Neural cell (in vitro differentiated cells): ENCODE results near the gene ATXN10. TPM values are rescaled to one million over a fixed set of nuclear protein-coding genes. Genes with fewer than 3 reads are reported as not detected.

ENCODE experiments used
- H2AFZ ChIP-seq: fragments of 200-600, 300-800 bp; sonication (generic), shearing (Covaris generic); 2 replicates; pipeline ENCODE4 v1.6.0; 2014; ENCODE audit warnings: low read depth, mild to moderate bottlenecking, antibody characterized with exemption, low read length, moderate library complexity
- H3F3A ChIP-seq: fragments of 200-600 bp; shearing (Covaris generic); 2 replicates; pipeline ENCODE4 v1.6.1; 2016; ENCODE audit warnings: mild to moderate bottlenecking, moderate library complexity, mixed read lengths, antibody characterized with exemption, low read length; ENCODE audit not compliant: insufficient read depth, poor library complexity, severe bottlenecking
- H3K27ac ChIP-seq: fragments of 200-600, 300-800 bp; sonication (generic), shearing (Covaris generic); 2 replicates; pipeline ENCODE4 v1.5.1; 2014; ENCODE audit warnings: mild to moderate bottlenecking, low read length, moderate library complexity
- H3K27me3 ChIP-seq: fragments of 300-800, 200-600 bp; sonication (generic), shearing (Covaris generic); 2 replicates; pipeline ENCODE4 v1.6.0; 2014; ENCODE audit warnings: mild to moderate bottlenecking, low read depth, low read length, moderate library complexity; ENCODE audit not compliant: insufficient read depth
- H3K36me3 ChIP-seq: fragments of 300-800, 200-600 bp; sonication (generic), shearing (Covaris generic); 2 replicates; pipeline ENCODE4 v1.5.1; 2014; ENCODE audit warnings: mild to moderate bottlenecking, antibody characterized with exemption, low read length, moderate library complexity; ENCODE audit not compliant: insufficient read depth
- H3K4me2 ChIP-seq: fragments of 300-800, 200-600 bp; sonication (generic), shearing (Covaris generic); 2 replicates; pipeline ENCODE4 v1.6.0; 2014; ENCODE audit warnings: mild to moderate bottlenecking, low read length
- H3K4me3 ChIP-seq: fragments of 300-800, 200-600 bp; sonication (generic), shearing (Covaris generic); 2 replicates; pipeline ENCODE4 v1.5.1; 2014; ENCODE audit warnings: mild to moderate bottlenecking, low read length, moderate library complexity
- H3K79me2 ChIP-seq: fragments of 200-600 bp; shearing (Covaris generic); replicated peaks from 2 replicates; pipeline ENCODE4 v1.6.0; 2014; ENCODE audit warnings: mild to moderate bottlenecking, low read length, moderate library complexity; ENCODE audit not compliant: insufficient read depth
- H3K9ac ChIP-seq: fragments of 300-800, 200-600 bp; sonication (generic), shearing (Covaris generic); 2 replicates; pipeline ENCODE4 v1.6.1; 2016; ENCODE audit warnings: mild to moderate bottlenecking, low read length, mixed read lengths
- H3K9me2 ChIP-seq: fragments of 200-600 bp; shearing (Covaris generic); 2 replicates; pipeline ENCODE4 v1.6.1; 2016; ENCODE audit warnings: mild to moderate bottlenecking, low read length, mixed read lengths; ENCODE audit not compliant: insufficient read depth
- H3K9me3 ChIP-seq: fragments of 200-600, 300-800 bp; sonication (generic), shearing (Covaris generic); 2 replicates; pipeline ENCODE4 v1.6.1; 2016; ENCODE audit warnings: mild to moderate bottlenecking, mixed run types, low read length, moderate library complexity, mixed read lengths
- H4K20me1 ChIP-seq: fragments of 200-600 bp; shearing (Covaris generic); 2 replicates; pipeline ENCODE4 v1.6.1; 2016; ENCODE audit warnings: mild to moderate bottlenecking, mixed run types; ENCODE audit not compliant: insufficient read depth
- CTCF ChIP-seq: fragments of 450-650 bp; IDR thresholded peaks from 2 replicates; pipeline ENCODE4 v1.5.1; 2014; ENCODE audit warnings: antibody characterized with exemption, mild to moderate bottlenecking, moderate library complexity; ENCODE audit not compliant: poor library complexity, severe bottlenecking
- EP300 ChIP-seq: fragments of 450-650 bp; conservative IDR thresholded peaks from 2 replicates; pipeline ENCODE4 v1.6.1; 2014; ENCODE audit warnings: antibody characterized with exemption, mild to moderate bottlenecking, moderate library complexity; ENCODE audit not compliant: poor library complexity, severe bottlenecking
- EZH2 ChIP-seq: fragments of 200-600, 300-800 bp; shearing (Covaris generic), sonication (generic); IDR thresholded peaks from 2 replicates; pipeline ENCODE4 v1.6.1; 2014; ENCODE audit warnings: antibody characterized with exemption, low read length, borderline replicate concordance, mild to moderate bottlenecking; ENCODE audit not compliant: insufficient read depth, poor library complexity, severe bottlenecking
- MXI1 ChIP-seq: fragments of 450-650 bp; conservative IDR thresholded peaks from 2 replicates; pipeline ENCODE4 v1.6.1; 2014; ENCODE audit warnings: antibody characterized with exemption, mild to moderate bottlenecking; ENCODE audit not compliant: poor library complexity, severe bottlenecking
- POLR2AphosphoS5 ChIP-seq: IDR thresholded peaks from 2 replicates; pipeline ENCODE4 v1.6.1; 2012
- RAD21 ChIP-seq: fragments of 450-650 bp; conservative IDR thresholded peaks from 2 replicates; pipeline ENCODE4 v1.6.1; 2014; ENCODE audit warnings: antibody characterized with exemption, mild to moderate bottlenecking, moderate library complexity
- SMC3 ChIP-seq: fragments of 450-650 bp; conservative IDR thresholded peaks from 2 replicates; pipeline ENCODE4 v1.6.1; 2014; ENCODE audit warnings: antibody characterized with exemption, mild to moderate bottlenecking, moderate library complexity; ENCODE audit not compliant: poor library complexity
- TAF1 ChIP-seq: IDR thresholded peaks from 2 replicates; pipeline ENCODE4 v1.6.1; 2012; ENCODE audit warnings: low read depth
- polyA plus RNA-seq: library from polyadenylated mRNA; depleted of rRNA; stranded (reverse); fragments of >200 nt; gene quantifications from 2 replicates; pipeline ENCODE4 v1.2.3, GENCODE V29; 2014
- TF ChIP-seq, protein P1 (sequence below): IDR thresholded peaks from 2 replicates; pipeline ENCODE4 v1.6.1; 2012; ENCODE audit warnings: borderline replicate concordance

Gene ATXN10
- polyA plus RNA-seq, 1 donor from 2014 or later = 321 TPM

- H3K4me3 ChIP-seq = no peak overlapping the region
- TF ChIP-seq RAD21 = no peak
- no peak for TF ChIP-seq SMC3
- no peak for TF ChIP-seq CTCF
- no peak for TF ChIP-seq EZH2
- no peak for TF ChIP-seq EP300
- no peak for TF ChIP-seq MXI1
- TF ChIP-seq TAF1 = no peak
- TF ChIP-seq, protein P1, sequence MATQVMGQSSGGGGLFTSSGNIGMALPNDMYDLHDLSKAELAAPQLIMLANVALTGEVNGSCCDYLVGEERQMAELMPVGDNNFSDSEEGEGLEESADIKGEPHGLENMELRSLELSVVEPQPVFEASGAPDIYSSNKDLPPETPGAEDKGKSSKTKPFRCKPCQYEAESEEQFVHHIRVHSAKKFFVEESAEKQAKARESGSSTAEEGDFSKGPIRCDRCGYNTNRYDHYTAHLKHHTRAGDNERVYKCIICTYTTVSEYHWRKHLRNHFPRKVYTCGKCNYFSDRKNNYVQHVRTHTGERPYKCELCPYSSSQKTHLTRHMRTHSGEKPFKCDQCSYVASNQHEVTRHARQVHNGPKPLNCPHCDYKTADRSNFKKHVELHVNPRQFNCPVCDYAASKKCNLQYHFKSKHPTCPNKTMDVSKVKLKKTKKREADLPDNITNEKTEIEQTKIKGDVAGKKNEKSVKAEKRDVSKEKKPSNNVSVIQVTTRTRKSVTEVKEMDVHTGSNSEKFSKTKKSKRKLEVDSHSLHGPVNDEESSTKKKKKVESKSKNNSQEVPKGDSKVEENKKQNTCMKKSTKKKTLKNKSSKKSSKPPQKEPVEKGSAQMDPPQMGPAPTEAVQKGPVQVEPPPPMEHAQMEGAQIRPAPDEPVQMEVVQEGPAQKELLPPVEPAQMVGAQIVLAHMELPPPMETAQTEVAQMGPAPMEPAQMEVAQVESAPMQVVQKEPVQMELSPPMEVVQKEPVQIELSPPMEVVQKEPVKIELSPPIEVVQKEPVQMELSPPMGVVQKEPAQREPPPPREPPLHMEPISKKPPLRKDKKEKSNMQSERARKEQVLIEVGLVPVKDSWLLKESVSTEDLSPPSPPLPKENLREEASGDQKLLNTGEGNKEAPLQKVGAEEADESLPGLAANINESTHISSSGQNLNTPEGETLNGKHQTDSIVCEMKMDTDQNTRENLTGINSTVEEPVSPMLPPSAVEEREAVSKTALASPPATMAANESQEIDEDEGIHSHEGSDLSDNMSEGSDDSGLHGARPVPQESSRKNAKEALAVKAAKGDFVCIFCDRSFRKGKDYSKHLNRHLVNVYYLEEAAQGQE = no peak
- TF ChIP-seq POLR2AphosphoS5 = no peak
- no peaks in the 10 kb centered on the region for H3K9me2 ChIP-seq
- H3K36me3 ChIP-seq = peaks cover 15% of the 10 kb centered on the region
- no peak overlapping the region for H3K27ac ChIP-seq
- no peak overlapping the region for H3K4me2 ChIP-seq
- H4K20me1 ChIP-seq = no peaks in the 10 kb centered on the region
- H3K9ac ChIP-seq = no peak overlapping the region
- H3K9me3 ChIP-seq = no peaks in the 10 kb centered on the region
- H3F3A ChIP-seq = no peaks in the 10 kb centered on the region
- no peaks in the 10 kb centered on the region for H3K79me2 ChIP-seq
- H3K27me3 ChIP-seq = no peaks in the 10 kb centered on the region
- H2AFZ ChIP-seq = no peak overlapping the region
These were observed 72.1 kb downstream of the ATXN10 start for GRCh38 chr22:45743687-45744086.

GRCh38 chr22:45744442-45744841 lies 72.8 kb downstream of the ATXN10 start:
- Histone ChIP-seq H3K27ac (no peak overlapping the region), H3K4me2 (no peak overlapping the region), H3K9ac (no peak overlapping the region), H3K9me3 (no peaks in the 10 kb centered on the region), H3K9me2 (no peaks in the 10 kb centered on the region), H3K79me2 (no peaks in the 10 kb centered on the region), H3K4me3 (no peak overlapping the region), H3F3A (no peaks in the 10 kb centered on the region), H4K20me1 (no peaks in the 10 kb centered on the region), H3K36me3 (peaks cover 11% of the 10 kb centered on the region), H3K27me3 (no peaks in the 10 kb centered on the region), H2AFZ (no peak overlapping the region)
- TF ChIP-seq SMC3 (no peak), TAF1 (no peak), MXI1 (no peak), POLR2AphosphoS5 (no peak), EZH2 (no peak), RAD21 (no peak), EP300 (no peak), CTCF (no peak)
- TF ChIP-seq, protein P1 = no peak
